ENCODE results near the gene TMEM245. TPM values are rescaled to one million over a fixed set of nuclear protein-coding genes. Genes with fewer than 3 reads are reported as not detected.

Gene TMEM245
- total RNA-seq, 2 donors from 2014 or later, result 76.5 to 95.4 TPM

DNA sequence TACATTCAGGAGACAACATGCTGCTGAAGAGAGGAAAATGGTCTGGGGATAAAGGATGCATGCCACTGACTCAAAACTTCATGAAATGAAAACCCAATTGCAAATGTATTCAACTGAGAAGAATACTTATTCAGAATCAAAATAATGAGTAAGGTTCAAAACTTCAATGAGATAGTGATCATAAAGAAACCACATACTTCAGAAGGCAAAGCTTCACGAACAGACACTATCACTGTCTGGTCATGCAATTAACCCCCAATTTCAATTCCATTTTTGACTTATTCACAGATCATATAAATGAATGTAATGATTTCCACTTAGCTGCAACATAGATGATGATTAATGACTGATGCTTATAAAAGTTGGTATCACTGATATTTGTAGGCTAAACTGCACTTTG is 73.4 kb downstream of the TMEM245 start:
- H3K27ac ChIP-seq, result no peak overlapping the region

DNA sequence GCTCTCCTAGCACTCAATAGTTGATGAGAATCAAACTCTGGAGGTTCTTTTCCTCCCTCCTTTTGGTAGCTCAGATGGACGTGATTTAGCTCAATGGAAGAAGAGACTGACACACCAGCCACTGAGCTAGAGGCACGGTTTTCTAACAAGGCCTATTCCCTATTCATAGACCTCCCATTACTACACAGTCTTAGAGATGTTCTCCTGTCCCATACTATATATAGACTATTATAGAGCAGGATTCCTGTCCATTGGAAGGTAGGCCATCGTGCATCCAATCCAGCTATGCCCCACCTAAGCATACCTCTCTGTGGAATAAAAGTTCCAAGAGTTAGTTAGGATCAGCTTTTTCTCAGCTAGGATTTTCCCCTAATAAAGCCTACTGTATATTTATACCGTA is 76.2 kb downstream of the TMEM245 start:
- H3K4me3 ChIP-seq, result no peak overlapping the region
- H3K27ac ChIP-seq, result no peak overlapping the region
- H3K27me3 ChIP-seq (replicated peaks; ENCODE audit: insufficient read depth), result no peaks in the 10 kb centered on the region
- H3K9me3 ChIP-seq, result no peaks in the 10 kb centered on the region
- H3K36me3 ChIP-seq, result peaks cover 28% of the 10 kb centered on the region
- H3K4me1 ChIP-seq (ENCODE audit: control insufficient read depth in 1 of 2, low read depth in 2 of 2), result no peaks in the 10 kb centered on the region
- ATAC-seq (ENCODE audit: insufficient number of reproducible peaks, low FRiP score, low read depth), result no peak
- no peak for TF ChIP-seq CTCF (IDR thresholded peaks at IDR 0.05)
- no peak for DNase-seq (ENCODE audit: low spot score)

More for the DNA sequence above, 73.4 kb downstream of the TMEM245 start:
- no peak for TF ChIP-seq CTCF (IDR thresholded peaks at IDR 0.05)
- no peaks in the 10 kb centered on the region for H3K27me3 ChIP-seq (replicated peaks; ENCODE audit: insufficient read depth)
- ATAC-seq (ENCODE audit: insufficient number of reproducible peaks, low FRiP score, low read depth) (no peak), DNase-seq (ENCODE audit: low spot score) (no peak)
- no peaks in the 10 kb centered on the region for H3K4me1 ChIP-seq (ENCODE audit: control insufficient read depth in 1 of 2, low read depth in 2 of 2)
- no peaks in the 10 kb centered on the region for H3K9me3 ChIP-seq
- peaks cover 44% of the 10 kb centered on the region for H3K36me3 ChIP-seq
- no peak overlapping the region for H3K4me3 ChIP-seq

DNA sequence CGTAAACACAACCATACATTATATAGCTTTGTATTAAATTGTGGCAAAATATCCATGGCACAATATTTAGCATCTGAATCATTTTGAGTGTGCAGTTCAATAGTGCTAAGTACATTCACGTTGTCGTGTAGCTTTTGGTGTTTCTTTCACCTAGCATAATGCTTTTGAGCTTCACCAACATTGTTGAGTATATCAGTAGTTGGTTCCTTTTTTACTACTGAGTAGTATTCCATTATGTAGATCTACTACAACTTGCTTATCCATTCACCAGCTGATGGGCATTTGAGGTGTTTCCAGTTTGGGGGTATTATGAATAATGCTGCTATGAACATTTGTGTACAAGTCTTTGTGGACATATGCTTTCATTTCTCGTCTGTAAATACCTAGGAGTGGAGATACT is 79.2 kb downstream of the TMEM245 start:
- H3K4me1 ChIP-seq (ENCODE audit: control insufficient read depth in 1 of 2, low read depth in 2 of 2), result peaks cover 0 to 17% of the 10 kb centered on the region in 2 donors
- DNase-seq (ENCODE audit: low spot score), result no peak
- peaks cover 10% of the 10 kb centered on the region for H3K36me3 ChIP-seq

GRCh38 chr9:109039539-109039938 is 80.2 kb downstream of the TMEM245 start:
- DNase-seq (ENCODE audit: low spot score) (no peak), ATAC-seq (ENCODE audit: insufficient number of reproducible peaks, low FRiP score, low read depth) (no peak)
- peaks cover 0 to 22% of the 10 kb centered on the region in 2 donors for H3K4me1 ChIP-seq (ENCODE audit: control insufficient read depth in 1 of 2, low read depth in 2 of 2)
- peaks cover 4% of the 10 kb centered on the region for H3K36me3 ChIP-seq
- no peaks in the 10 kb centered on the region for H3K27me3 ChIP-seq (replicated peaks; ENCODE audit: insufficient read depth)
- no peak overlapping the region for H3K4me3 ChIP-seq
- no peak overlapping the region for H3K27ac ChIP-seq
- TF ChIP-seq CTCF (IDR thresholded peaks at IDR 0.05), result no peak
- no peaks in the 10 kb centered on the region for H3K9me3 ChIP-seq

More for the DNA sequence above, 79.2 kb downstream of the TMEM245 start:
- Histone ChIP-seq H3K27ac (no peak overlapping the region), H3K9me3 (no peaks in the 10 kb centered on the region), H3K27me3 (replicated peaks; ENCODE audit: insufficient read depth) (no peaks in the 10 kb centered on the region), H3K4me3 (no peak overlapping the region)
- no peak for TF ChIP-seq CTCF (IDR thresholded peaks at IDR 0.05)
- ATAC-seq (ENCODE audit: insufficient number of reproducible peaks, low FRiP score, low read depth), result no peak

DNA sequence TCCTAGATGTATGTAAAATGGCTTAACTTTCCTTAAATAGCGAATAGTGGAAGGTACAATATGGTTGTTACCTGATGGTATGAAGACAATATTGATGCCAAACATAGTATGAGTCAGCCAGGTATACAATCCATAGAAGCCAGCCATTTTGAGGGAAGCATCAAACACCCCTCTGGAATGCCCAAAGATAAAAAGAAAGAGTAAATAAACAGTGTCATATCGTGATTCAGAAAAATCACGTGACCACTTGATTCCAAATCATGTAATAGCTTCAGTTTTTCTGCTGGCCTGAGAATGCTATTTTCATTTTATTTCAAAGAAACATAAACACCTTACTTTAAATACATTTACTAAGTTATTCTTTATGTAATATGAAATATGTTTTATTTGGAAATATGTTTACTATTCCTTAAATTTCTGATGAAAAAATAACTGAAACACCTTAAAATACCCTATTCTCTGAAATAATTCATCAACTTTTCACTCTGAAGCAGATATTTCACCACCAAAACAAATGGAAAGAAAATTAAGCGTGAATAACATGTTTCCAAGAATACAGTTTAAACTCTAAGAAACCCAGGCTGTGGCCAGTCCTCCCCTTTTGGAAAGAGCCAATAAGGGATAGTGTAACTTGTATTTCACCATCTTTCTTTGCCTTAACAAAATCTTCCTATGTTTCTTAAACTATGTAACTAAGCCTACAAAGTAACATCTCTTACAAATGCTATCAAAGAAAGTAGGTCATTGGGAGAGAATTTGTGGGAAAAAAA is 81.6 kb downstream of the TMEM245 start:
- peaks cover 1% of the 10 kb centered on the region for H3K36me3 ChIP-seq
- H3K27me3 ChIP-seq (replicated peaks; ENCODE audit: insufficient read depth), result no peaks in the 10 kb centered on the region
- TF ChIP-seq CTCF (IDR thresholded peaks at IDR 0.05), result no peak
- H3K9me3 ChIP-seq, result no peaks in the 10 kb centered on the region
- DNase-seq (ENCODE audit: low spot score), result no peak
- no peak overlapping the region for H3K27ac ChIP-seq
- no peak overlapping the region for H3K4me3 ChIP-seq
- no peak for ATAC-seq (ENCODE audit: insufficient number of reproducible peaks, low FRiP score, low read depth)
- peaks cover 0 to 22% of the 10 kb centered on the region in 2 donors for H3K4me1 ChIP-seq (ENCODE audit: control insufficient read depth in 1 of 2, low read depth in 2 of 2)

All from thoracic aorta (tissue), 2 donors.